Measurements from ENCODE around the gene HEY2. TPM values are rescaled to one million over a fixed set of nuclear protein-coding genes. Genes with fewer than 3 reads are reported as not detected.
A peak's percentile ranks its signal among the peaks of the same experiment; 100 is the strongest.

The HEY2 gene
- total RNA-seq, 1 donor from 2014 or later, result 25.6 TPM

DNA sequence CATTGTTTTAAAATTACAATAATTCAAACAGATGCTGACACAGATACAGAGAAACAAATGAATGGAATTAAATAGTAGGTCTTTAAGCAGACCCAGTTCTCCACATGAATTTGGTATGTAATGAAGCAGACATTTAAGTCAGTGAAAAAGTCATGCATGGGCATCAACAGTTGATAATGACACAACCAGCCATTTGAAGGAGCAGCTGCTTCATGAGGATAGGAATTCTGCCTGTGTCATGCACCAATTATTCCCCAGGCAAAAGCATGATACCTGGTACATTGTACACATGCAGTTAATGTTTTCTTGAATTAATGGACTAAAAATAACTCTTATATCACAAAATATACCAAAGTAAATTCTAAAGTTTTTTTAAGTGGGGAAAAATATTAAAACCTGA is 11.2 kb upstream of the HEY2 start:
- Histone ChIP-seq H3K4me3 (no peak overlapping the region), H3K36me3 (no peaks in the 10 kb centered on the region), H3K9me3 (replicated peaks) (no peaks in the 10 kb centered on the region), H3K4me1 (peaks cover 17% of the 10 kb centered on the region), H3K27ac (replicated peaks) (no peak overlapping the region), H3K27me3 (ENCODE audit: low read depth) (no peaks in the 10 kb centered on the region)
- DNase-seq, result no peak
- intact Hi-C loops (cut with micrococcal nuclease), result no loop called here
- TF ChIP-seq, protein P1, sequence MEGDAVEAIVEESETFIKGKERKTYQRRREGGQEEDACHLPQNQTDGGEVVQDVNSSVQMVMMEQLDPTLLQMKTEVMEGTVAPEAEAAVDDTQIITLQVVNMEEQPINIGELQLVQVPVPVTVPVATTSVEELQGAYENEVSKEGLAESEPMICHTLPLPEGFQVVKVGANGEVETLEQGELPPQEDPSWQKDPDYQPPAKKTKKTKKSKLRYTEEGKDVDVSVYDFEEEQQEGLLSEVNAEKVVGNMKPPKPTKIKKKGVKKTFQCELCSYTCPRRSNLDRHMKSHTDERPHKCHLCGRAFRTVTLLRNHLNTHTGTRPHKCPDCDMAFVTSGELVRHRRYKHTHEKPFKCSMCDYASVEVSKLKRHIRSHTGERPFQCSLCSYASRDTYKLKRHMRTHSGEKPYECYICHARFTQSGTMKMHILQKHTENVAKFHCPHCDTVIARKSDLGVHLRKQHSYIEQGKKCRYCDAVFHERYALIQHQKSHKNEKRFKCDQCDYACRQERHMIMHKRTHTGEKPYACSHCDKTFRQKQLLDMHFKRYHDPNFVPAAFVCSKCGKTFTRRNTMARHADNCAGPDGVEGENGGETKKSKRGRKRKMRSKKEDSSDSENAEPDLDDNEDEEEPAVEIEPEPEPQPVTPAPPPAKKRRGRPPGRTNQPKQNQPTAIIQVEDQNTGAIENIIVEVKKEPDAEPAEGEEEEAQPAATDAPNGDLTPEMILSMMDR (IDR thresholded peaks at IDR 0.05; ENCODE audit: borderline replicate concordance), result no peak

DNA sequence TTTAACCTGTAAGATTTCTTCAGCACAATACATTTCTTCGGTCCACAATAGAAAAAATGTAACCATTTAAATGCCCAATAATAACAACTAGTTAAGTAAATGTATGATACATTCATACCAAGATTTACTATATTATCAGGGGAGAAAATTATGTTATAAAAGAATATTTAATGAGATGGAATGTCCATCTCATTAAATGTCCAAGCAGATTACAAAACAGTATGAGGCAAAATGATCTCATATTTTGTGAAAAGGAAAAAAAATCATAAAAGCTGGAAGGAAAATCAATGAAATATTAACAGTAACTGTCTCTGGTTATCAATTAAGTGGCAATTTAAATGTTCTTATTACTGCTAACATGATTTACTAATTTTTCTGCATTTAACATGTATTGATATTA is 10.1 kb upstream of the HEY2 start:
- Histone ChIP-seq H3K9me3 (replicated peaks) (no peaks in the 10 kb centered on the region), H3K27me3 (ENCODE audit: low read depth) (no peaks in the 10 kb centered on the region), H3K27ac (replicated peaks) (no peak overlapping the region), H3K4me1 (peaks cover 25% of the 10 kb centered on the region), H3K4me3 (no peak overlapping the region), H3K36me3 (no peaks in the 10 kb centered on the region)
- no peak for DNase-seq
- intact Hi-C loops (cut with micrococcal nuclease), result no loop called here
- TF ChIP-seq, protein P1 (IDR thresholded peaks at IDR 0.05; ENCODE audit: borderline replicate concordance), result no peak

DNA sequence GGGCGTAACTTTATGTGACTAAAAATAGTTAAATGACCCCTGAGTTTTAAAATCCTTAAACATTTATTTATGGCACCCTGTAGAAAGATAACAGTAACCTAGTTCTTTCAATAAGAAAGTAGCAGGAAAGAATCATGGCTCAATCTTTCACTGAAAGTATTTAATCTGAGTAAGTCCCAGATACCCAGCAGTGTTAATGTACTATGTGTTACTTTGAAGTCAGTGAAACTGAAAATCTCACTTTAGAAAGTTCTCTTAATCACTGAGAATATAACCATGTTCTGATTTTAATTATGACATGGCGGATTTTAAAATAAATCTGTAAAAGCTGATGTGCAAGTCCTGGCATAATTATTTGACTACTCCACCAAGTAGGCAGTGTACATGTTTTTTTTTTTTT is 8.1 kb upstream of the HEY2 start:
- Histone ChIP-seq H3K4me1 (peaks cover 36% of the 10 kb centered on the region), H3K9me3 (replicated peaks) (no peaks in the 10 kb centered on the region), H3K27me3 (ENCODE audit: low read depth) (no peaks in the 10 kb centered on the region), H3K4me3 (no peak overlapping the region), H3K36me3 (no peaks in the 10 kb centered on the region), H3K27ac (replicated peaks) (peak overlapping the region; percentile 95)
- no peak for DNase-seq
- intact Hi-C loops (cut with micrococcal nuclease), result no loop called here
- TF ChIP-seq, protein P1 (IDR thresholded peaks at IDR 0.05; ENCODE audit: borderline replicate concordance), result no peak

DNA sequence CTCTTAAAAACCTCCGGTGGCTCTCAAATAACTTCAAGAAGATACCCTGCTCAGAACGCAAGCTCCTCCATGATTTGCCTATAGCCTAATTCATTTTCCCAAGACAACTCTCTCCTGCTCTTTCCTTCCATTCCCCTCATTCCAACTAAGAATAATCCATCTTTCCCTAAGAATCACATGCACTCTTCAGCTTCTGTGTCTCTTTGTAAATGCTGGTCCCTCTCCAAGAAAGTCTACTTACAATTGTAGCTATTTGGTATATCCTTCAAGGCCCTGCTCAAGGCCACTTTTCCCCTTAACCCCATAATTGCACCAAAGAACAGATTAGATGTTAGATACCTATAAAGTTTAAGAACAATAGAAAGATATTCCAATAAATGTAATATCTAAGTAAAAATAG is 7.4 kb upstream of the HEY2 start:
- Histone ChIP-seq H3K4me3 (peak overlapping the region; percentile 79), H3K4me1 (peaks cover 36% of the 10 kb centered on the region), H3K27ac (replicated peaks) (peak overlapping the region; percentile 95), H3K9me3 (replicated peaks) (no peaks in the 10 kb centered on the region), H3K36me3 (no peaks in the 10 kb centered on the region), H3K27me3 (ENCODE audit: low read depth) (no peaks in the 10 kb centered on the region)
- intact Hi-C loops (cut with micrococcal nuclease), result no loop called here
- TF ChIP-seq, protein P1 (IDR thresholded peaks at IDR 0.05; ENCODE audit: borderline replicate concordance), result no peak
- no peak for DNase-seq

DNA sequence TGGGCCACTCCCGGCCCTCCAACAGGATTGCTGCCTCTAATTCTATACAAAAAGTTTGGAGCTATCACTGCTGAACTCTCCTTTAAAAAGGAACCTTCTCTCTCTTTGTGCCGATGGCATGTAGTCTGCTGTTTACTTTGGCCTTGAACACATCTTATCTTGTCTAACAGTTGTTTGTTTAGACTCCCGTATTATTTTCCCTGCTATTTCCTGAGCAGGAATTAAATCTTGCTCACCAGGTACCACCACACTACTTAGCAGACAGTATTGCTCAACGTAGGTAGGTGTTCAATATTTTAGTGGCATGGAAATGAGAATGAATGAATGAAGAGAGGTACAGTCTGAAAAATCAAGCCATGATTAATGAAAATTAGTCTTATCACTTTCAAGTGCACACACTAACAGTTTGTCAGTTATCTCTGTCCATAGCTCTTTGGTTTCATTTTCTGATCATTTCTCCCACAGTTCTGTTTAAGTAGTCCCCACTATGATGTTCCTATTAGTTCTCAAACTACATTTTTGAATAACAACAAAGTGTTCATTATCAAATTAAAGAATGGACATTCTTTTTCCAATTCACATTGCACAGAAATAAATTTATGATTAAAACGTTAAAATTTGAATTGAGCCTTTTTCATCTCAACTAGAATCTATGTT is 6.8 kb upstream of the HEY2 start:
- peak overlapping the region; percentile 79 for H3K4me3 ChIP-seq
- H3K27me3 ChIP-seq (ENCODE audit: low read depth), result peaks cover 3% of the 10 kb centered on the region
- peak overlapping the region; percentile 95 for H3K27ac ChIP-seq (replicated peaks)
- no peak for DNase-seq
- TF ChIP-seq, protein P1 (IDR thresholded peaks at IDR 0.05; ENCODE audit: borderline replicate concordance), result no peak
- no peaks in the 10 kb centered on the region for H3K9me3 ChIP-seq (replicated peaks)
- peaks cover 40% of the 10 kb centered on the region for H3K4me1 ChIP-seq
- no peaks in the 10 kb centered on the region for H3K36me3 ChIP-seq
- intact Hi-C loops (cut with micrococcal nuclease), result no loop called here

Data from left ventricle myocardium inferior (tissue), 1 donor.